Measurements from ENCODE around the gene EPHA5.

Gene EPHA5

DNA sequence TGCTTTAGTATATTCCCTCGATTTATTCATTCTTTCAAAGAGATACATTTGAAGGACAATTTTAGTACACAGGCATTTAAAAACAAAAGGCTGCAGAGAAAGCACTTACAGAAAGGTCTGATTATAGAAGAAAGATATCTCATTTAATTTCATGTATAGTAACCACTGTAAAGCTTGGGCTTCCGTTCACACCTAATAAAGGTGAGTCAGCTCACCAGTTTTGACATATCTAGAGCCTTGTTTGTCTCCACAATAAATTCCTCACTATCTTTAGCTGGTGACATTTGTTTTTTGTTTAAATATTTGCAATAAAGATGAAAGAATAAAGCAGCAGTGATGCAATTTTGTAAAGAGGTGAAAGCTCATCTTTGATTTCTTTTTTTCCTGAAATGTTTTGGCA is 1.1 kb upstream of the EPHA5 start:
- ChIA-PET CTCF (no interaction called here), POLR2A (interaction anchor here (0.7 kb wide), 1 partner anchor 81 kb away, joined by 5 read pairs; no protein-coding TSS in a partner anchor)
- Histone ChIP-seq H3K9me3 (ENCODE audit: control insufficient read depth, insufficient read depth, low read depth, low read length) (no peaks in the 10 kb centered on the region), H3K27ac (ENCODE audit: extremely low read depth, low read depth, low read length) (no peak overlapping the region), H3K4me1 (ENCODE audit: control insufficient read depth, insufficient read depth, low read length) (peaks cover 9% of the 10 kb centered on the region), H3K4me3 (ENCODE audit: low read depth, low read length) (peak overlapping the region; percentile 75), H3K36me3 (ENCODE audit: control insufficient read depth in 2 of 2, insufficient read depth in 1 of 2, low read length in 2 of 2) (no peaks in the 10 kb centered on the region)
- TF ChIP-seq IKZF3 (tag by site-specific recombination; IDR thresholded peaks at IDR 0.05), result no peak
- TF ChIP-seq ZNF132 (tag by site-specific recombination; IDR thresholded peaks at IDR 0.05; ENCODE audit: borderline replicate concordance), result no peak
- no peak for TF ChIP-seq ZBTB10 (tag by site-specific recombination; IDR thresholded peaks at IDR 0.05)
- TF ChIP-seq ZBTB8A (tag by site-specific recombination; IDR thresholded peaks at IDR 0.05), result no peak
- no peak for TF ChIP-seq ZNF514 (tag by site-specific recombination; IDR thresholded peaks at IDR 0.05)
- no peak for TF ChIP-seq ZNF157 (tag by site-specific recombination; IDR thresholded peaks at IDR 0.05)
- no peak for TF ChIP-seq ZNF518A (tag by site-specific recombination; conservative IDR thresholded peaks at IDR 0.05; ENCODE audit: low read depth)
- TF ChIP-seq ZNF394 (tag by site-specific recombination; IDR thresholded peaks at IDR 0.05; ENCODE audit: borderline replicate concordance), result no peak
- no peak for TF ChIP-seq ZNF610 (tag by site-specific recombination; IDR thresholded peaks at IDR 0.05; ENCODE audit: borderline replicate concordance)

DNA sequence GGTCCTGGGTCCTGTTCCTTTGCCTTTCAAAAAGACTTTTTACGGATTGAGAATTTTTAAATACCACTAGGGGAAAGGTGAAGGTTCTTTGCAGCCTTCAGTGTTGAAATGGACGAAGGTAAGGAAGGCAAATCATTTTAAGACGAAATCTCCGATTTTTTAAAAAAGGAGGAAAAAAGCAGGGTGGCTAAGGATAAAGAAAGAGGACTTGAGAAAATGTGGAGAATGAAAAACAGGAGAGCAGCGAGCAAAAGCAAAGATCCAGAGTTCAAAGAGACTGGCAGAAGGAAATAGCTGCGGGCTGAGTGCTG is 314 bp downstream of the EPHA5 start:
- peak overlapping the region; percentile 89 for H3K27ac ChIP-seq (ENCODE audit: extremely low read depth, low read depth, low read length)
- H3K4me1 ChIP-seq (ENCODE audit: control insufficient read depth, insufficient read depth, low read length), result peaks cover 12% of the 10 kb centered on the region
- CTCF ChIA-PET, result no interaction called here
- TF ChIP-seq ZNF596 (tag by site-specific recombination; IDR thresholded peaks at IDR 0.05), result no peak
- TF ChIP-seq ZNF335 (tag by site-specific recombination; conservative IDR thresholded peaks at IDR 0.05), result peak; percentile 73; the same call in 1 of the 2 replicates
- 0 out of 2 replicates have a peak, but pooled peaks have one; percentile 23 for TF ChIP-seq ZNF366 (tag by site-specific recombination; conservative IDR thresholded peaks at IDR 0.05)
- no peaks in the 10 kb centered on the region for H3K9me3 ChIP-seq (ENCODE audit: control insufficient read depth, insufficient read depth, low read depth, low read length)
- H3K36me3 ChIP-seq (ENCODE audit: control insufficient read depth in 2 of 2, insufficient read depth in 1 of 2, low read length in 2 of 2), result no peaks in the 10 kb centered on the region
- POLR2A ChIA-PET, result interaction anchor here (0.7 to 1.6 kb wide), 4 partner anchors 9 to 64 kb away, joined by 3 to 10 read pairs (median 6); no protein-coding TSS in a partner anchor
- peak overlapping the region; percentile 75 for H3K4me3 ChIP-seq (ENCODE audit: low read depth, low read length)

All from HEK293 (cell line).